ENCODE data around the gene DRD2. TPM values are rescaled to one million over a fixed set of nuclear protein-coding genes. Genes with fewer than 3 reads are reported as not detected.

DRD2 gene
- total RNA-seq, 1 experiment from 2014 or later = not detected

- no peak for DNase-seq (ENCODE audit: low read depth, low spot score)
- in situ Hi-C loops (cut with HindIII; ENCODE audit: low pct_unique_long_range_greater_than_20kb, low sequenced_read_pairs) = no loop called here
Measured at GRCh38 chr11:113460469-113460868, 14.7 kb downstream of the DRD2 start.

GRCh38 chr11:113458189-113458588, 17.0 kb downstream of the DRD2 start:
- in situ Hi-C loops (cut with HindIII; ENCODE audit: low pct_unique_long_range_greater_than_20kb, low sequenced_read_pairs) = no loop called here
- no peak for DNase-seq (ENCODE audit: low read depth, low spot score)

- DNase-seq (ENCODE audit: low read depth, low spot score) = no peak
- in situ Hi-C loops (cut with HindIII; ENCODE audit: low pct_unique_long_range_greater_than_20kb, low sequenced_read_pairs) = no loop called here
Measured at GRCh38 chr11:113457784-113458183, 17.4 kb downstream of the DRD2 start.

- DNase-seq (ENCODE audit: low read depth, low spot score) = peak; percentile 3
- in situ Hi-C loops (cut with HindIII; ENCODE audit: low pct_unique_long_range_greater_than_20kb, low sequenced_read_pairs) = no loop called here
Measured at GRCh38 chr11:113454455-113454854, 20.7 kb downstream of the DRD2 start.

- DNase-seq (ENCODE audit: low read depth, low spot score) = no peak
- in situ Hi-C loops (cut with HindIII; ENCODE audit: low pct_unique_long_range_greater_than_20kb, low sequenced_read_pairs) = no loop called here
Measured at GRCh38 chr11:113449743-113450142, 25.5 kb downstream of the DRD2 start.

GRCh38 chr11:113448316-113448677, 26.9 kb downstream of the DRD2 start:
- in situ Hi-C loops (cut with HindIII; ENCODE audit: low pct_unique_long_range_greater_than_20kb, low sequenced_read_pairs) = no loop called here
- no peak for DNase-seq (ENCODE audit: low read depth, low spot score)

- in situ Hi-C loops (cut with HindIII; ENCODE audit: low pct_unique_long_range_greater_than_20kb, low sequenced_read_pairs) = no loop called here
- DNase-seq (ENCODE audit: low read depth, low spot score) = peak; percentile 4
Measured at GRCh38 chr11:113447621-113448315, 27.4 kb downstream of the DRD2 start.

- in situ Hi-C loops (cut with HindIII; ENCODE audit: low pct_unique_long_range_greater_than_20kb, low sequenced_read_pairs) = no loop called here
- no peak for DNase-seq (ENCODE audit: low read depth, low spot score)
Measured at GRCh38 chr11:113446938-113447337, 28.3 kb downstream of the DRD2 start.

- in situ Hi-C loops (cut with HindIII; ENCODE audit: low pct_unique_long_range_greater_than_20kb, low sequenced_read_pairs) = no loop called here
Measured at GRCh38 chr11:113446112-113446511, 29.1 kb downstream of the DRD2 start.

GRCh38 chr11:113444502-113445123, 30.6 kb downstream of the DRD2 start:
- DNase-seq (ENCODE audit: low read depth, low spot score) = no peak
- in situ Hi-C loops (cut with HindIII; ENCODE audit: low pct_unique_long_range_greater_than_20kb, low sequenced_read_pairs) = no loop called here

More at GRCh38 chr11:113446112-113446511, 29.1 kb downstream of the DRD2 start:
- no peak for DNase-seq (ENCODE audit: low read depth, low spot score)

- no peak for DNase-seq (ENCODE audit: low read depth, low spot score)
- in situ Hi-C loops (cut with HindIII; ENCODE audit: low pct_unique_long_range_greater_than_20kb, low sequenced_read_pairs) = no loop called here
Measured at GRCh38 chr11:113440816-113441215, 34.4 kb downstream of the DRD2 start.

- in situ Hi-C loops (cut with HindIII; ENCODE audit: low pct_unique_long_range_greater_than_20kb, low sequenced_read_pairs) = no loop called here
- DNase-seq (ENCODE audit: low read depth, low spot score) = no peak
Measured at GRCh38 chr11:113436672-113437252, 38.4 kb downstream of the DRD2 start.

GRCh38 chr11:113435190-113435968, 39.8 kb downstream of the DRD2 start:
- no peak for DNase-seq (ENCODE audit: low read depth, low spot score)
- in situ Hi-C loops (cut with HindIII; ENCODE audit: low pct_unique_long_range_greater_than_20kb, low sequenced_read_pairs) = no loop called here

GRCh38 chr11:113431746-113432145, 43.5 kb downstream of the DRD2 start:
- no peak for DNase-seq (ENCODE audit: low read depth, low spot score)
- in situ Hi-C loops (cut with HindIII; ENCODE audit: low pct_unique_long_range_greater_than_20kb, low sequenced_read_pairs) = no loop called here

GRCh38 chr11:113426686-113427085, 48.5 kb downstream of the DRD2 start:
- DNase-seq (ENCODE audit: low read depth, low spot score) = no peak
- in situ Hi-C loops (cut with HindIII; ENCODE audit: low pct_unique_long_range_greater_than_20kb, low sequenced_read_pairs) = no loop called here

GRCh38 chr11:113420808-113421207, 54.4 kb downstream of the DRD2 start:
- in situ Hi-C loops (cut with HindIII; ENCODE audit: low pct_unique_long_range_greater_than_20kb, low sequenced_read_pairs) = no loop called here

GRCh38 chr11:113419454-113420003, 55.7 kb downstream of the DRD2 start:
- in situ Hi-C loops (cut with HindIII; ENCODE audit: low pct_unique_long_range_greater_than_20kb, low sequenced_read_pairs) = no loop called here
- DNase-seq (ENCODE audit: low read depth, low spot score) = no peak

More at GRCh38 chr11:113420808-113421207, 54.4 kb downstream of the DRD2 start:
- no peak for DNase-seq (ENCODE audit: low read depth, low spot score)

GRCh38 chr11:113417428-113417827, 57.8 kb downstream of the DRD2 start:
- in situ Hi-C loops (cut with HindIII; ENCODE audit: low pct_unique_long_range_greater_than_20kb, low sequenced_read_pairs) = no loop called here
- DNase-seq (ENCODE audit: low read depth, low spot score) = no peak
